Right lobe of liver (tissue), 4 donors: ENCODE data around the gene PDE4C.

Experiments used
- CTCF ChIP-seq, 4 donors: fragments of 200-600 bp in 3 of 4; fragments of 450-650 bp in 1 of 4; IDR thresholded peaks; one replicate each; pipeline versions ENCODE4 v1.5.1 to v1.8.0; 2016 to 2022; ENCODE audit warnings: antibody characterized with exemption in 4 of 4, mild to moderate bottlenecking in 2 of 4
- POLR2A ChIP-seq: fragments of 450-650 bp; IDR thresholded peaks from one replicate; pipeline ENCODE4 v1.6.1; 2017; ENCODE audit warnings: antibody characterized with exemption, mild to moderate bottlenecking
- donor health status: DM: no; HTN: no; CAD: no.
- donor health status: DM: no; HTN: no; CAD: no.
- donor health status: DM: no; HTN: yes; CAD: no.

DNA sequence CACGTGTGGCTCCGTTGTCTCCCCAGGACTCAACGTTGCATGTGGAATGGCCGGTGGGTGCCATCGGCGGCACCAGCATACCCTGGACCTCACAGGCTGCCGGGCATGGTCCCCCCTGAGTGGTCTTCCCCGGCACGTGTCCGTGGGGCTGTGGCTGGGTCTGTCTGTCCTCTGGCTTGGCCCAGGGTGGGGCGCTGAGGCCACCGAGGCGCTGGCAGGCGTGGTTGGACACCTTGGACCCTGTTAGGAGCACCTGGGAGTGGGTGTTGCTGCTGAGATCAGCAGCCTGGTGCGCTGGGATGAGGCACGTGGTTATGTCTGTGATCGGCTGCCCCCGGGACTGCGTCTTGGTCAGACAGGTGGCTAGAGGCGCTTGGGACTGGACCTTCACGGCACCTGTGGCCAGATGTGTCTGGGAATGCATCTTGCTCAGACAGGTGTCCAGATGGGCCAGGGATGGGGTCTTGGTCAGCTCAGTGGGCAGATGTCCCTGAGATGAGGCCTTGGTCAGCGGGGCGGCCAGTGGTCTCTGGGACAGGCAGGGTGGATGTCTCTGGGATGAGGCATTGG is 38.8 kb upstream of the PDE4C start:
- TF ChIP-seq CTCF (IDR thresholded peaks at IDR 0.05), result no peak
- no peak for TF ChIP-seq POLR2A
